Chondrocyte (in vitro differentiated cells): ENCODE measurements around the gene APBB2. TPM values are rescaled to one million over a fixed set of nuclear protein-coding genes. Genes with fewer than 3 reads are reported as not detected.

ENCODE experiments used
- DNase-seq: peaks from one replicate; pipeline ENCODE4 v3.0.0; 2021; ENCODE audit warnings: mixed read lengths, low spot score
- H3K27ac Mint-ChIP-seq: one replicate; pipeline ENCODE4 v1.8.0; 2021; ENCODE audit warnings: mild to moderate bottlenecking, moderate library complexity, mixed read lengths; ENCODE audit not compliant: unreplicated experiment
- H3K27me3 Mint-ChIP-seq: 2 replicates; pipeline ENCODE4 v1.8.0; 2021; ENCODE audit warnings: low read depth, mixed read lengths
- H3K36me3 Mint-ChIP-seq: 2 replicates; pipeline ENCODE4 v1.8.0; 2021; ENCODE audit warnings: low read depth, mixed read lengths
- H3K4me1 Mint-ChIP-seq: 2 replicates; pipeline ENCODE4 v1.8.0; 2021; ENCODE audit warnings: low read depth, mild to moderate bottlenecking, mixed read lengths
- H3K4me3 Mint-ChIP-seq: one replicate; pipeline ENCODE4 v1.8.0; 2021; ENCODE audit warnings: mild to moderate bottlenecking, moderate library complexity, mixed read lengths; ENCODE audit not compliant: unreplicated experiment
- H3K9me3 Mint-ChIP-seq: 2 replicates; pipeline ENCODE4 v1.8.0; 2021; ENCODE audit warnings: low read depth, mixed read lengths
- total RNA-seq: library from RNA; stranded (reverse); gene quantifications from 3 replicates; pipeline ENCODE4 v1.2.1, GENCODE V29; 2021
- TF ChIP-seq, protein P1 (sequence below): fragments of 200-600 bp; sonication (generic); IDR thresholded peaks from 2 replicates; pipeline ENCODE4 v1.5.0; 2021; ENCODE audit warnings: antibody characterized with exemption, mild to moderate bottlenecking, moderate library complexity

APBB2 gene
- total RNA-seq, 1 donor from 2014 or later, result 119 TPM

DNA sequence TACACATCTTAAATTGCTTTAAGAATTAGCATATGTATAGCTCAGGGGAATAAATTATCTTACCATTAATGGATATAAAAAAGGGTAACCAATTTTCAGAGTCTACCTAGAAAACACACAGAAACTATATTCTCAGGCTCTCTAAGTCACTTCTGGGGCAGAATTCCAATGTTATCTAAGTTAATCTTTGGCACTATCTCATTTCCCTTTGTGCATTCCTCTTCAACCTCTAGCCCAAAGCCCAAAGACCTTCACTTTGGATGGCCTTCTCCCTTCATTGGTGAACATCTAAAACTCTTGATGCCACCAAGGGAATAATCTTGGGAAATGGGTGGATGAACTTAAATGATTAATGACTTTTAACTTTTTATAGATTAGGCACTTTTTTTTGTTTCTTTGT lies 108.3 kb downstream of the APBB2 start:
- Mint-ChIP-seq H3K27me3 (no peaks in the 10 kb centered on the region), H3K9me3 (no peaks in the 10 kb centered on the region), H3K36me3 (no peaks in the 10 kb centered on the region), H3K27ac (no peak overlapping the region), H3K4me1 (peaks cover 31% of the 10 kb centered on the region), H3K4me3 (no peak overlapping the region)
- DNase-seq, result no peak
- TF ChIP-seq, protein P1, sequence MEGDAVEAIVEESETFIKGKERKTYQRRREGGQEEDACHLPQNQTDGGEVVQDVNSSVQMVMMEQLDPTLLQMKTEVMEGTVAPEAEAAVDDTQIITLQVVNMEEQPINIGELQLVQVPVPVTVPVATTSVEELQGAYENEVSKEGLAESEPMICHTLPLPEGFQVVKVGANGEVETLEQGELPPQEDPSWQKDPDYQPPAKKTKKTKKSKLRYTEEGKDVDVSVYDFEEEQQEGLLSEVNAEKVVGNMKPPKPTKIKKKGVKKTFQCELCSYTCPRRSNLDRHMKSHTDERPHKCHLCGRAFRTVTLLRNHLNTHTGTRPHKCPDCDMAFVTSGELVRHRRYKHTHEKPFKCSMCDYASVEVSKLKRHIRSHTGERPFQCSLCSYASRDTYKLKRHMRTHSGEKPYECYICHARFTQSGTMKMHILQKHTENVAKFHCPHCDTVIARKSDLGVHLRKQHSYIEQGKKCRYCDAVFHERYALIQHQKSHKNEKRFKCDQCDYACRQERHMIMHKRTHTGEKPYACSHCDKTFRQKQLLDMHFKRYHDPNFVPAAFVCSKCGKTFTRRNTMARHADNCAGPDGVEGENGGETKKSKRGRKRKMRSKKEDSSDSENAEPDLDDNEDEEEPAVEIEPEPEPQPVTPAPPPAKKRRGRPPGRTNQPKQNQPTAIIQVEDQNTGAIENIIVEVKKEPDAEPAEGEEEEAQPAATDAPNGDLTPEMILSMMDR, result no peak

DNA sequence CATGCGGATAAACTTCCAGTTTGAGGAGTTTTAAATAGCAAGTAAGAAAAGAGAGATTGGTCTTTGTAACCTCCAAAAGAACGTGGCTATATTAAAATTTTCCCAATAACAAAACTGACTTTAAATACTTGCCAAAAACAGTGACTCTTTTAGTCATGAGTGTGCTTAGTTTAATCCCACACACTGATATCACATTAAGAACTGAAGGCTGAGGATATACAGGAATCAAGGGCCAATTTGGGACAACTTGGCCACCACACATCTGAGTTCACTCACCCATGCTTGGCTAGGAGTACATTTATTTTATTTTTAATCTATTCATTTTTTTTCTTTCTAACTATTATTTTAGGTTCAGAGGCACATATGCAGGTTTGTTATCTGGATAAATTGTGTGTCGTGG lies 110.2 kb downstream of the APBB2 start:
- TF ChIP-seq, protein P1, result no peak
- Mint-ChIP-seq H3K27me3 (no peaks in the 10 kb centered on the region), H3K36me3 (no peaks in the 10 kb centered on the region), H3K4me1 (peaks cover 34% of the 10 kb centered on the region), H3K27ac (no peak overlapping the region), H3K4me3 (no peak overlapping the region), H3K9me3 (no peaks in the 10 kb centered on the region)
- DNase-seq, result no peak

DNA sequence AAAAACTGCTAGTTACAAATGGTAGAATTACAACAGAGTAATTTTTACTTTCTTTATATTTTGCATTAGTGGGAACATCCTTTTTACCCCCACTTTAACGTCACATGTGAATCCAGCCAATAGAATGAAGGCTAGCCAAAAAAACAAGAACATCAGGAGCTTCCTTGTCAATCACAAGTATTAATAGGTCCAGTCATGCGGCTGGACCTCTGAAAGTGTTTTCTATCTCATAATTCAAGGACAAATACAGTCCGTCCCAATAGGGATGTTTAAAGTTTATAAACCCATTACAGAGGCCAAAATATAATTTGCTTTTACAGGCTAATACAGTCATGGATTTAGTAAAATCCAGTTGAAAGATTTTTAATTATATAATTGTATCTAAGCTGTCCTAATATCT lies 110.7 kb downstream of the APBB2 start:
- peaks cover 36% of the 10 kb centered on the region for H3K4me1 Mint-ChIP-seq
- H3K9me3 Mint-ChIP-seq, result no peaks in the 10 kb centered on the region
- no peak overlapping the region for H3K27ac Mint-ChIP-seq
- H3K36me3 Mint-ChIP-seq, result no peaks in the 10 kb centered on the region
- H3K4me3 Mint-ChIP-seq, result no peak overlapping the region
- no peaks in the 10 kb centered on the region for H3K27me3 Mint-ChIP-seq
- TF ChIP-seq, protein P1, result no peak
- DNase-seq, result no peak

DNA sequence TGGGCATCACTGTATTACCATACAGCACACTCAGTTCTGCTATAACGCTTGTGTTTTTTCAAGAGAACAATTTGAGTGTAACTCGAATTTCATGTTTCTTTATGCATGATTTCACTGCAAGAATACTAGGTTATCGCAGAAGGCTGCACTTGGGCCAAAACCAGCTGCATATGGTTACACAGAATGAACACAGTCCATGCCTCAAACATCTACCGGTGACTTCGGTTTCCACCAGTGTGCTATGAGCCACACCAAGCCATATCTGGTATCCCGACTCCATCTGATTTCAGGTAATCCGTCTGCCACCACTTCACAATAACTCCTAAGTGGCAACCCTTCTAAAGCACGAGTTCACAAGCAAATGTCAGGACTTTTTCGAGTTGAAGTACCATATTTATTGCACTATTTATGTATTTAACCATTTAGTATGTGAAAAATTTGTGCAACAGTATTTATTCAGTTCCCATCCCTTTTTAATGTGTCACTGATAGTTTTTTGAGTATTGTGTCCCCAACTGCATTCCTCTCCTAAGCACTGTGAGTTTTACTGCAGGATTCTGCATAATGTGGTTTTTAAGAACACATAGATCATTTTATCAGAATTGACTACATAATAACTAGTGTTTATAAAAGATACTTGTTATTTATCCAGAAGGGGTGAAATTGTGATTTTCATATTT lies 111.8 kb downstream of the APBB2 start:
- Mint-ChIP-seq H3K9me3 (no peaks in the 10 kb centered on the region), H3K27me3 (no peaks in the 10 kb centered on the region), H3K4me1 (peaks cover 43% of the 10 kb centered on the region), H3K4me3 (no peak overlapping the region), H3K36me3 (no peaks in the 10 kb centered on the region), H3K27ac (peak overlapping the region; percentile 5)
- no peak for DNase-seq
- TF ChIP-seq, protein P1, result no peak

DNA sequence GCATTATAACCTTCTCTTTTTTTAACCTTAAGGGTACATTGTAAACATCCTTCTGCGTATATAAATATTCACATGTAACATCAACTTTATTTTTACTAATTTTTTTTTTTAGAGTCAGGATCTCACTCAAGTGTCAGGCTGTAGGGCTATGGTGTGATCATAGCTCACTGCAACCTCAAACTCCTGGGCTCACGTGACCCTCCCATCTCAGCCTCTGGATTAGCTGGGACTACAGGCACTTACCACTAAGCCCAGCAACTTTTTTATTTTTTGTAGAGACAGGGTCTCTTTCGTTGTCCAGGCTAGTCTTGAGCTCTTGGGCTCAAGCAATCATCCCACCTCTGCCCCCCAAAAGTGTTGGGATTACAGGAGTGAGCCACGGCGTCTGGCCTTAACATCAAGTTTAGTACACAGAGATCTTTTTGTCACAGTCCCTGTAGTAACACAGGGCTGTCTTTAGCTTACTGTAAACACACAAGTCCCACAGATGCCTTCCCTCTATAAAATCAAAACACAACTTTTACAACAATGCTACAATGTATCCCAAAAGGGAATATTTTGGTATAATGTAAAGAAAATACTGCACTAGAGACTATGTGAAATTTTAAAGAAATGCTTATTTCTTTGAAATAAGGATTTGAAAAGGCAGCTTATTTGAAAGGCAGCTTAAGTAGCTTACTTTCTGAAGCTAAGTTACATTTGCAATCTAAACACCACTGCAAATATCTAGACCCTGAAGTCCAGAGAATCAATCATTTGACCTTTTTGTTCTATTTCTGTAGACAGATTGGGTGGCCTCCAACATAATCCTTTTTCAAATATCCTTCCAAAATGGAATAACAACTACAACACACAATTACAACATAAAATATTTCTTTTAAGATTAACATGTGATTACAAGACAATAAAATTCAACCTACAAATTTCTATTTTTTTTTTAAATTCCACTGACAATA lies 116.0 kb downstream of the APBB2 start:
- Mint-ChIP-seq H3K9me3 (no peaks in the 10 kb centered on the region), H3K27ac (peak overlapping the region; percentile 34), H3K36me3 (peaks cover 2% of the 10 kb centered on the region), H3K4me3 (no peak overlapping the region), H3K27me3 (no peaks in the 10 kb centered on the region), H3K4me1 (peaks cover 44% of the 10 kb centered on the region)
- no peak for DNase-seq
- TF ChIP-seq, protein P1, result no peak
